Left renal pelvis (tissue), 4 donors: ENCODE results near the gene SPIN4. TPM values are rescaled to one million over a fixed set of nuclear protein-coding genes. Genes with fewer than 3 reads are reported as not detected.
"Not testable (repeated sequence)": the region's sequence is repeated elsewhere in the genome, so short reads cannot be mapped to it uniquely, and the experiment has no call there.

Experiments
- DNase-seq, 4 donors: peaks; one replicate each; pipeline ENCODE4 v3.0.0-alpha.2; 2013; ENCODE audit warnings: low read depth in 4 of 4, low spot score in 3 of 4
- polyA plus RNA-seq, 4 donors: library from polyadenylated mRNA; unstranded; fragments of 120-200 nt; gene quantifications; one replicate each; pipeline ENCODE4 v1.2.1, GENCODE V29; 2013; ENCODE audit not compliant: insufficient read length in 4 of 4

Gene SPIN4
- polyA plus RNA-seq = 10 to 100 TPM; 21.4 to 33.7 (median 26.8) TPM

- DNase-seq = peak; percentile 62 to 69 (median 64)
These were observed at the start of gene SPIN4 for GRCh38 chrX:63350941-63351616. TSS of gene SPIN4 (minus strand) at chrX:63351332. CDS start at chrX:63350819, 513 bp downstream.

GRCh38 chrX:63400340-63400739 is 49.2 kb upstream of the SPIN4 start:
- DNase-seq = no peak

DNA sequence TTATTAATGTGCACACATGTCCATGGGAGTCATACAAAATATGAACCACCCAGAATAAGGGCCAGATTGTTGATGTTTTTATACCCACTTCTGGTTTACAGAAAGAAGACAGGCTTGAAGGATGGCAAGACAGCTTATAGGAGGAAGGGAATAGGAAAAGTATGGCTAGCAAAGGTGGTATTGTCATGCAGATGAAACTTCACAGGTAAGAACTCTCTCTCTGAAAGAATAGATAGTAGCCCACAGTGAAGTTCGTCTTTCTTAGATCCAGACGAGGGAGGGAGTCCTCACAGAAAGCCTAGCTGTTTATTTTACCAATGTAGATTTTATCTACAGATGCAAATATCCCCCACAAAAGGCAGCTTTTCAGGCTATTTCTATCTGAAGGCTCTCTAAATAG is 43.7 kb upstream of the SPIN4 start:
- DNase-seq = no peak

DNA sequence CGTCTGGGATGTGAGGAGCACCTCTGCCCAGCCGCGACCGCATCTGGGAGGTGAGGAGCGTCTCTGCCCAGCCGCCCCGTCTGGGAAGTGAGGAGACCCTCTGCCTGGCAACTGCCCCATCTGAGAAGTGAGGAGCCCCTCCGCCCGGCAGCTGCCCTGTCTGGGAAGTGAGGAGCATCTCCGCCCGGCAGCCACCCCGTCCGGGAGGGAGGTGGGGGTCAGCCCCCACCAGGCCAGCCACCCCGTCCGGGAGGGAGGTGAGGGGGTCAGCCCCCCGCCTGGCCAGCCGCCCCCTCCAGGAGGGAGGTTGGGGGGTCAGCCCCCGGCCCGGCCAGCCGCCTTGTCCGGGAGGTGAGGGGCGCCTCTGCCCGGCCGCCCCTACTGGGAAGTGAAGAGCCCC is 42.0 kb upstream of the SPIN4 start:
- not testable (repeated sequence) for DNase-seq

DNA sequence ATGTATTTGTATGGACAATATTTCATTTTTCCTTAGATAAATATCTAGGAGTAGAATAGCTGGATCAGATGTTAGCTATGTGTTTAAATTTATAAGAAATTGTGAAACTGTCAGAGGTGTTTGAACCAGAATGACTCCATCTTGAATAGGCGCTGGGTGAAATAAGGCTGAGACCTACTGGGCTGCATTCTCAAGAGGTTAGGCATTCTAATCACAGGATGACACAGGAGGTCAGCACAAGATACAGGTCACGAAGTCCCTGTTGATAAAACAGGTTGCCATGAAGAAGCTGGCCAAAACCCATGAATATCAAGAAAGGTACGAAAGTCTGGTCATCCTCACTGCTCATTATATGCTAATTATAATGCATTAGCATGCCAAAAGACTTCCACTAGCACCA is 36.3 kb upstream of the SPIN4 start:
- no peak for DNase-seq

GRCh38 chrX:63384263-63384662 is 33.1 kb upstream of the SPIN4 start:
- DNase-seq = not testable (repeated sequence)

GRCh38 chrX:63373012-63373411 is 21.9 kb upstream of the SPIN4 start:
- DNase-seq = not testable (repeated sequence)

- DNase-seq = not testable (repeated sequence)
These were observed 16.6 kb upstream of the SPIN4 start for GRCh38 chrX:63367699-63368098.

GRCh38 chrX:63363788-63364187 is 12.7 kb upstream of the SPIN4 start:
- DNase-seq = no peak

- no peak for DNase-seq
These were observed 10.4 kb upstream of the SPIN4 start for GRCh38 chrX:63361494-63361893.

- no peak for DNase-seq
These were observed 3.4 kb upstream of the SPIN4 start for GRCh38 chrX:63354484-63354883.

DNA sequence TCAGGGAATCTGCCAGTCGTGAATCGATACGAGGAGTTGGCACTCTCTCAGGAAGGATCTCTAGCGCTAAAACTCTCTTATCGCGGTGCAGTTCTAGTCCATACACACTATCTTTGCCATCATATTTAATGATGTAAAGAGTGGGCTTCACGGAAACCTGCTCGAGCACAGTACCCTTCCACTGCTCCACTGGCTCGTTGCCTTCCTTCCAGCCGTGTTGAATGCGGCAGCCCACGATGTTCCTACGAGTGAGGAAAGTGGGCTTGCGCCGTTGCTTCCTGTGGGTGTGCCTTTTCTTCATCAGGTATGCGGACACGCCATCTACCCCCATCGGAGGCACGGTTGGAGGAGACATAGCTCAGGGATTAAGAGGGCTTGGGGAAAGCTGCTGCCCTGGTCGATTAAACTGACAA is 661 bp downstream of the SPIN4 start:
- no peak for DNase-seq

- DNase-seq = no peak
These were observed 1.8 kb downstream of the SPIN4 start for GRCh38 chrX:63349307-63349706.

DNA sequence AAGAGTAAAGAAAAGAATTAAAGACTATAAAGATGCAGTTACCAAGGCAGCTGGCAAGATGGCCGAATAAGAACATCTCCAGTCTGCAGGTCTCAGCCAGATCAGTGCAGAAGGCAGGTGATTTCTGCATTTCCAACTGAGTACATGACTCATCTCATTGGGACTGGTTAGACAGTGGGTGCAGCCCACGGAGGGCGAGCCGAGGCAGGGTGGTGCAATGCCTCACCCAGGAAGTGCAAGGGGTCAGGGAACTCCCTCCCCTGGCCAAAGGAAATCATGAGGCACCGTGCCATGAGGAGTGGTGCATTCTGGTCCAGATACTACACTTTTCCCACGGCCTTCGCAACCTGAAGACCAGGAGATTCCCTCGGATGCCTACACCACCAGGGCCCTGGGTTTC is 20.5 kb downstream of the SPIN4 start:
- no peak for DNase-seq

DNA sequence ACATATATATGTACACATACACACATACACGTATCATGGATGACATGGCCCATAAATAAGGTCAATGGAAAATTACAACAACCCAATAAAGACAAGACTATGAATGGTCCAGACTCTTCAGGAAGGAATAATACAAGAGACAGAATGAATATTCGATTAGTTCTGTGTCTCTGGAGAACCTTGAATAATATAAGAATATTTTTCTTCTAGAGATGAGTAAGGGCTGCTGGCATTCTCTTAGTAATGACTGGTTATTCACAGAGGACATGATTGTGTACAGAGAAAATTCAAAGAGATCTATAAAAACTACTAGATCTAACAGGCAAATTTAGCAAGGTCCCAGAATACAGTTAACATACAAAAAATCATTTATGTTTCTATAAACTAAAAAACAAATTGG is 23.3 kb downstream of the SPIN4 start:
- DNase-seq = no peak

- no peak for DNase-seq
These were observed 51.5 kb downstream of the SPIN4 start for GRCh38 chrX:63299596-63299995.
